Measurements from ENCODE around the gene SCFD1.

DNA sequence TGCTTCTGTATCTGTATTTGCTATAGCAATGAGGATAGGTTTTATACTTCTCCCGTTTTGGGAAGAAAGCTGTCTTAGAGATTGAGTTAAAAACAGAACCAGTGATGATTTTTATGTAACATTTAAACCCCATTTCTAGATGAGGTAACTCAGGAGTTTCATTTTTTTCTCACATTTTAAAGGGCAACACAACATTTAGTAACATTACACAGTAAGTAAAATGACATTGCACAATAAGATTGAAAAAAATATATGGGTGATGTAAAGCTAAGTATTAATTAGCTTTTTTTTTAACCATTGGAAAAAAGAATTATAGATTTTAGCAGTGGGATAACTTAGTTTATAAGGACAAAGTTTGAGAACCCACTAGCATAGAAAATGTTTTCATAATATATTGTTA is 25.2 kb upstream of the SCFD1 start:
- TF ChIP-seq POLR2AphosphoS5 (IDR thresholded peaks at IDR 0.05; ENCODE audit: low read depth, low read length) = no peak
- TF ChIP-seq POLR2A (IDR thresholded peaks at IDR 0.05; ENCODE audit: low read depth, low read length) = no peak
- no peak for TF ChIP-seq SPI1 (IDR thresholded peaks at IDR 0.05; ENCODE audit: low read depth, low read length)
- no peak for TF ChIP-seq TAF1 (IDR thresholded peaks at IDR 0.05; ENCODE audit: low read depth, low read length)
- no peak for TF ChIP-seq PAX5 (IDR thresholded peaks at IDR 0.05; ENCODE audit: insufficient read depth, low read length, severe bottlenecking)
